Ammon's horn (tissue), 1 donor: ENCODE measurements around the gene LRRC75B.
A peak's percentile ranks its signal among the peaks of the same experiment; 100 is the strongest.
"Not testable (repeated sequence)": the region's sequence is repeated elsewhere in the genome, so short reads cannot be mapped to it uniquely, and the experiment has no call there.

Experiments used
- DNase-seq: peaks from one replicate; pipeline ENCODE4 v3.0.0-alpha.2; 2016; ENCODE audit warnings: low spot score

Gene LRRC75B

DNA sequence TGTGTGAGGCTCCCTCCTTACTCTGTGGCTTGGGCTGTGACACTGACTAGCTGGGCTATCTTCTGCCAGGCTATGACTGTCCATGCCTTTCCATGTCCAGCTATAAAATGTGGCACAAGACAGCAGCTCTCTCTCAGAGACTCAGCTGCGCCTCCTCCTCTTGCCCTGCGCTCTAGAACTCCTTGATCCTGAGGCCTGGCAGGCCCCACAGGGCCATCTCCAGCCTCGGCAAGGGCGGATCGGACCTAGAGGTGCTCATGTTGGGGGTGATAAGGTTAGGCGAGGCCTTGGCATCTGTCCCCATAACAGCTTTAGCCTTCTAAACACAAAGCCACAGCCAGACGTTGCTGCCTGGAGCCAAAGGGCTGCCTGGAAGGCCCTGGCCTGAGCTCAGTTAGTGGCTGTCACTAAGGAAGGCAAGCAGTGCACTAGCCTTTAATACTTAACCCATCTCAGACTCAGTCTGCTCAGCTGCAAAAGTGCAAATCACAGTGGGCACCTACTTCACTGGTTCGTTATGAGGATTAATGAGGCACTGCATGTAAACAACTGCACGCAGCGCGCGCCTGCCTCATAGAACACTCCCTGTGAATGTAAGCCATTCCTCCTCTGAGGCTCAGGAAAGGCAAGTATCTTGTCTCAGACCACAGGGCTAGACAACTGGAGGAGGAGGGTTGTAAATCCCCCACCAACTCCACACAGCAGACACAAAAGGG is 39.1 kb downstream of the LRRC75B start:
- DNase-seq, result no peak

DNA sequence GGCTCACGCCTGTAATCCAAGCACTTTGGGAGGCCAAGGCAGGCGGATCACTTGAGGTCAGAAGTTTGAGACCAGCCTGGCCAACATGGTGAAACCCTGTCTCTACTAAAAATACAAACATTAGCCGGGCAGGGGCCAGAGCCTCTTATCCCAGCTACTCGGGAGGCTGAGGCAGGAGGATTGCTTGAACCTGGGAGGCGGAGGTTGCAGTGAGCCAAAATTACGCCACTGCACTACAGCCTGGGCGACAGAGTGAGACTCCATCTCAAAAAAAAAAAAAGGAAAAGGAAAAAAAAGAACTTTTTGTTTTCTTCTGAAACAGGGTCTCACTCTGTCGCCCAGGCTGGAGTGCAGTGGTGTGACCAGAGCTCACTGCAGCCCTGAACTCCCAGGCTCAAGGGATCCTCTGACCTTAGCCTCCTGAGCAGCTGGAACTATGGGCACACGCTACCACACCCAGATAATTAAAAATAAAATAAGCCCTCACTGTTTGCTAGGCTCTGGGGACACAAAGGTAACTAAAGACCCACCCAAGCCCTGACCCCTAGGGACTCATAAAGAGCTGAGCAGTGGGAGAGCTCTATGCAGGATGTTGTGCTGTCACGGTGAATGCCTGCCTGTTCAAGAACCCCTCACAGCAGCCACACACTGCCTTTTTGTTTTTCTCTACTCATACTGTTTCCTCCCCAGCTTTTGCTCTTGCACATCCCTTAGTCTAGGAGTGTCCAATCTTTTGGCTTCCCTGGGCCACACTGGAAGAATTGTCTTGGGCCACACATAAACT is 40.2 kb downstream of the LRRC75B start:
- DNase-seq, result not testable (repeated sequence)

DNA sequence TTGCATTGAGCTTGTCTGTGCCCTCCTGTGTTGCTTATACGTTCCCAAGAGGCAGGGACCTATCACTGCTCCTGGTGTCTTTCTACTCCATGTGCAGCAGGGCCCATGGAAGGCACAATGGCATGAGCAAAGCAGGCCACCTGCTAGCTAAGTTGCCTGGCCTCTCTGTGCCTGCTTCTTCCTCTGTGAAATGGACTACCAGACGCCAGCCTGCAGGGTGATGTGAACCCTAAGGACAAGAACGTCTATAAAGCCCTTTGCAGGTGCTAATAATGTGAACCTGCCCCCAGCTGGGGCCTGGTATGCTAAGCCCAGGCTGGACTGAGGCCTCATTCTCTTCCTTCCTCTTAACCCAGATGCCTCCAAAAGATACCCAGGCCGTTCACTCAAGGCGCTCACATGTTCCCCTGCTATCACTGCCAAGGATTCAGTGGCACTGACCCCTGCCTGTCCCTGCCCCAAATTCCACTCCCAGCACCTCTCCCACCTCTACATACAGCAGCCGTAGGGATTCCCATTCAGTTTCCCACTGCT is 41.9 kb downstream of the LRRC75B start:
- no peak for DNase-seq

DNA sequence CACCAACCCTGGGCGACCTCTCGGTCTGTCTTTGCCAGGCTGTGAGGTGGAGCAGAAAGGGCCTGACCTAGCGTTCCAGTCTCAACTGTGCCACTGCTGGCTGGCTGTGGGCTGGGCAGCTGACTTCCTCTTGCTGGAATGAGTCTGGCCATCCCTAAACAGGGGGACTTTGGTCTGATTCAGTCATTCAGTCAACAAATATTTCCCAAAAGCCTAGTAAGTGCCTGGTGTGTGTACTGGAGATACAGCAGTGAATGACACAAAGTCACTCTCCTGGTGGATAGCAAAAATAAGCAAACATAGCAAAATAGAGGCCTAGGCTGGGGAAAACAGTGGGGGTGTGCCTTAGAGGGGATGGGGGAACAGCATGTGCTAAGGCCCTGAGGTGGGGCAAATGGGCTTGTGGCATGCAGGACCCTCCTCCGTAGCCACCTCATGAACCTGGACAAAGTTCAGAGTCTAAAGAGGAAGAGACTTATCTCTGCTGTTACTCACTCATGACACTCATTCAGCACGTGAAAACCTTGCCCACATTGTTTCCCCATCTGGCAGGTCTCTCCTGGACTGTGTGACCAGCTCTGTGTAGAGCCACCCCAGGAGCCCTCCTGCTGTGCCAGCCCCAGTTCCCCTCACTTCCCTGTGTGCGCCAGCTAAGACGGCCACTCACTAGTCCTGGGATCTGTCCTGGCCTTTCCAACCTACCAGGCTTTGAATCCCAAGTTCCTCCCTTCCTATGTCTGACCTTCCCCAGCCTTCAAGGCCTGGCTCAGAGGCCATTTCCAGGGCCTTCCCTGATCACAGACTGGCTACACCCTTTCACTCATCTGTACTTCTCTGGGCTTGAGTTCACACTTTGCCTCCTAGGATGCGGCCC is 42.6 kb downstream of the LRRC75B start:
- DNase-seq, result no peak

DNA sequence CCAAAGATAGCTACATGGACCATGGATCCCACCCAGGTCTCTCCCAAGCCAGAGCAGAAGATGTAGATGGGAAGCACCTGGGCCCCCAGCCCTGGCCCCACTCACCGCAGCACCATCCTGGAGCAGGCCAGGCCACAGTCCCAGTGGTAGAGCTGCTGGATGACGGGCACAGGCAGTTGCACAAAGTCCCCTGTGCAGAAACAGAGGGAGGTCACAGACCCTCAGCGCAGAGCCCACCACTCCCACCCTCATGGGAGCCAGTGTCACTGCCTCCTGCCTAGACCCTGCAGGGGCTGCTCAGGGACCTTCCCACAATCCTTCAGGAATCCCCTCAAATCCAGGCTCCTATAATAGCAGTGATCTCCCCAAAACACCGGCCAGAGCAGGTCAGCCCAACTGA is 44.1 kb downstream of the LRRC75B start:
- DNase-seq, result no peak

DNA sequence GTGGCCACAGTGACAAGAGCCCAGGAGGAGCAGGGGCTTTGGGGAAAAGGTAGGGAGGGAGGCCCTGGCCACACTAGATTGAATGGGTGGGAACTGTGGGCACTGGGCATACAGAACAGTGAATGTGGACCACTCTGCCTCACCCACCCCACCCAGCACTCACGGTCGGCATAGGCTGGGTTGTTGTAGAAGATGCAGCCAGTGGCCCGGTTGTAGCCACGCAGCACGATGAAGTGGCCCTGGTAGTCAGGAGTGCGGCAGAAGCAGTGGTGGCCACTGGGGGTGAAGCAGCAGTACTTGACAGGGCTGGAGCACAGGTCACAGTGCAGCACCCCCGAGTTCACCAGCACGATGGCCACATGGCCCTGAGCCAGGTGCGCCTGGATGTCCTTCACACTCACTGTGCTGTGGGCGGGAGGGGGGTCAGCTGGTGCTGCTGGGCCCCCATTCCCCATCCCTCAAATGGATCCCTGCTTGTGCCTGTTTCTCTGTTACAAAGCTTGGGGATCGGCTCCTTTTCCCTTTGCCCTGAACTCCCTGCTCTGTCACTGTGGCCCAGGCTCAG is 49.1 kb downstream of the LRRC75B start:
- no peak for DNase-seq

DNA sequence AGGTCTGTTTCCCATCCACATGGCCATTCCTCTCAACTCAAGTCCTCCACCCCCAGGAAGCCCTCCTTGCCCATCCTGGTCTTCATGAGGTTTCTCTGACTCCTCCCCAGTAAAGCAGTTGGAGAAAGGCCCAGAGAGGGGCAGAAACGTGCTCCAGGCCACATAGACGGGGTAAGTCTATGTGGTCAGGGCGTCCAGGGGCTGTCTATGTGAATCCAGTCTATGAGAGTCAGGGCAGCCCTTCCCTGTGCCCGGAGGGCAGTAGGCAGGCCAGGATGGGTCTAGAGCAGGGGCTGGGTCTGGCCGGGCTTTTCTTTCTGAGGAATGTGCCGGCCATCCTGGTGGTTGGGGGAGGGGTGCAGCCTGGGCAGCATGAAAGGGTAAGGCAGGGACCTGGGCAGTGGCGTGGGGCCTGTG is 49.7 kb downstream of the LRRC75B start:
- no peak for DNase-seq

DNA sequence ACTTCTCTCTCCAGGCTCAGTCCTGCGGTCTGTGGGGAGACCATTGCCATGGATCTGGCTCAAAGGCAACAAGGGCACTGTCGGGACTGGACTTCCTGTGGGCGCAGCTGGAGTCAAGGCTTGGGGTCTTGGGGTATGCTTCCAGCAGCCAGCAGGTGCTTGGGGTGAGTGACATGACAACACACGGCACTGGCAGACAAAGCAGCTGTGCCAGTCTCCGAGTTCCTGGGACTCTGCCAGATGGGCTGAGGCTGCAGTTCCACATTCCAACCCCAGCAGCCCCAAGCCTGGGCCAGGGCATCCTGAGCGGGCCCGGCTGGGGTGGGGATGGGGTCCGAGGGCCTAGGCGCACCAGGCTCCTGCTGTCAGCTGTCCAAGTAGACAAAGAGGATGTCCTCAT is 50.2 kb downstream of the LRRC75B start:
- peak; percentile 37 for DNase-seq

DNA sequence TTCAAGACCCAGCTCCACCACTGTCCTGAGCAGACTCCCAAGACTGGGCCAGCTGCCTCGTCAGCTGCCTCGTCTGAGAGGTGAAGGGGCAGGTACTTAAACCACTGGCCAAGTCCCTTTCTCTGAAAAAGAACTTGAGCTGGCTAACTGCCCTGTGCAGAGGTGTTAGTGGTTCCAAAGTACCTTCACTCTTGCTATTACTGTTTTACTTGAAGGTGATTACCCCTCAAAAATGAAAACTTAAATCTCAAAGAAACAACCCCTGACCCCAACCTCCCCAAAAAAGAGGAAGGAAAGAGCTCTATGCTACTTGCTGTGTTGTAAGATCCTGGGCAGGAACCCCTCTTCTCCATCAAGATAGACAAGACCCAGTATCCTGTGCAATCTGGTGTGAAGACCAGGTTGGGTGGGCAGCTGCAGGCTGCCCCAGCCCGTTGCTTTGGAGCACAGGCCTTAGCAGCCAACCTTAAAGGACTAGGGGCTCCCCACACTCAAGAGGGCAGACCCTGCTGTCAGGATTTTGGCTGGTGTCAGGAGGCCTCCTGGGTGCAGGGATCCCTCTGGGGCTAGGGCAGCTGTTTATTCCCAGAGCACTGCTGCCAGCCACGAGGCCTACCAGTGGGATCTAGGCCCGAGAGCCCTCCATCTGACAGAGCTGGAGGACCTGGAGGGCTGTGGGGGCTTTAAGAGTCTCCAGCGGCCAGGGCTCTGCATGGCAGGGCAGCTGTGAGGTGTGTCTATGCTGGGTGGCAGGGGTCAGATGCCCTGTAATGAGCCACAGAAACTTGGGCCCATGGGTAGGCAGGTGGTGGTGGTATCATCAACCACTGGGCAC is 51.0 kb downstream of the LRRC75B start:
- no peak for DNase-seq

DNA sequence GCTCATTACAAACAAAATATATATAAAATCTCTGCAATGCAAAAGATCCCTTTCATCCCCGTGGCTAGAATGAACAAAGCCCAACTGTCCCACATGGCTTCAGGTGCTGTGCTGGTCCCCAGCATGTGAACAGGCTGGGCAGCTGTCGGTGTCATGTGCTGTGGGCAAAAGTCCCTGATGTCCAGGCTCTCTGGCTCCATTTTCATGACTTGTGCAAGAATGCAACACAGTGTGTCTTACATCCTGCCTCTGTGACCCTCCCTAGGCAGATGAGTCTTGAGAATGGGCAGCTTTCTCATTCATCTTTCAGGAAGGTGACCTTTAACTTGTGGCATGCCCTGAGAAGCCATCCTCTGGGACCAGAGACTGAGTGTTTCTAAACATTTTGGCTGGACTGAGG is 52.4 kb downstream of the LRRC75B start:
- DNase-seq, result no peak

DNA sequence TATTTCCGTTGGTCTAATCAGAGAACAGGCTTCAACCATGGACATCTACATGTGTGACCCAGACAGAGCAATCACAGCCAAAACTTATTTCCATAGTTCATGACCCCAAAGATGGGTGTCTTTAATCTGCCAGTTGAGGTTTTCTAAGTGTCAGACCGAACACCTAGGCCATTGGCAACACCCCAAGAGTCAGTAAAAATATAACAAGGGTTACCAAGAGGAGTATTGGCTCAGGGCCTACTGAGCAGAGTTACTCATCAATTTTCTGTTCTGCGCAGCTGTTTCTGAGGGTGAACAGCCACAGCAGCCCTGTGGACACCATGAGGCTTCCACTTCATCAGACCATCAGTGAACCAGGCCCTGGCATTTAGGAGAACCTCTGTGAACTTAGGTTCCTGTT is 56.8 kb downstream of the LRRC75B start:
- no peak for DNase-seq
